Right renal cortex interstitium (tissue), 3 donors: ENCODE measurements around the gene ALDH1L1. TPM values are rescaled to one million over a fixed set of nuclear protein-coding genes. Genes with fewer than 3 reads are reported as not detected.

ENCODE experiments used
- DNase-seq, 3 donors: peaks; one replicate each; pipeline ENCODE4 v3.0.0-alpha.2; 2013; ENCODE audit warnings: low read depth in 3 of 3, low spot score in 2 of 3
- polyA plus RNA-seq, 3 donors: library from polyadenylated mRNA; unstranded; fragments of 120-200 nt; gene quantifications; one replicate each; pipeline ENCODE4 v1.2.1, GENCODE V29; 2013; ENCODE audit not compliant: insufficient read length in 3 of 3

The ALDH1L1 gene
- polyA plus RNA-seq, 3 donors = 33.1 to 51.6 (median 39.2) TPM

GRCh38 chr3:126124148-126124868, 56.1 kb downstream of the ALDH1L1 start:
- DNase-seq = no peak

- DNase-seq = no peak
Observed at GRCh38 chr3:126121632-126122031, 58.8 kb downstream of the ALDH1L1 start.

GRCh38 chr3:126121074-126121473, 59.3 kb downstream of the ALDH1L1 start:
- no peak for DNase-seq

- no peak for DNase-seq
Observed at GRCh38 chr3:126119976-126120375, 60.4 kb downstream of the ALDH1L1 start.

GRCh38 chr3:126119008-126119675, 61.2 kb downstream of the ALDH1L1 start:
- no peak for DNase-seq

- DNase-seq = no peak
Observed at GRCh38 chr3:126118591-126118990, 61.8 kb downstream of the ALDH1L1 start.

GRCh38 chr3:126117786-126118185, 62.6 kb downstream of the ALDH1L1 start:
- no peak for DNase-seq

GRCh38 chr3:126117212-126117611, 63.2 kb downstream of the ALDH1L1 start:
- no peak for DNase-seq

GRCh38 chr3:126116526-126116925, 63.9 kb downstream of the ALDH1L1 start:
- DNase-seq = no peak

- DNase-seq = no peak
Observed at GRCh38 chr3:126114443-126115386, 65.7 kb downstream of the ALDH1L1 start.

- DNase-seq = no peak
Observed at GRCh38 chr3:126113733-126114442, 66.5 kb downstream of the ALDH1L1 start.

- no peak for DNase-seq
Observed at GRCh38 chr3:126113238-126113555, 67.2 kb downstream of the ALDH1L1 start.

- no peak for DNase-seq
Observed at GRCh38 chr3:126112531-126113237, 67.7 kb downstream of the ALDH1L1 start.

- no peak for DNase-seq
Observed at GRCh38 chr3:126111566-126112475, 68.6 kb downstream of the ALDH1L1 start.

- DNase-seq = no peak
Observed at GRCh38 chr3:126111126-126111551, 69.2 kb downstream of the ALDH1L1 start.

GRCh38 chr3:126110431-126111125, 69.8 kb downstream of the ALDH1L1 start:
- DNase-seq = no peak

GRCh38 chr3:126109880-126110235, 70.5 kb downstream of the ALDH1L1 start:
- DNase-seq = no peak

GRCh38 chr3:126109146-126109879, 71.1 kb downstream of the ALDH1L1 start:
- DNase-seq = no peak
